IPS DF 6.9 (cell line): ENCODE results near the gene TMEM52.

Experiments used
- DNase-seq: peaks from one replicate; pipeline ENCODE4 v3.0.0-alpha.2; 2013; ENCODE audit warnings: low read depth, low spot score
- H3K27ac ChIP-seq: one replicate; pipeline ENCODE4 v1.5.1; 2013; ENCODE audit warnings: low read length, control low read depth
- H3K27me3 ChIP-seq: 2 replicates; pipeline ENCODE4 v1.6.1; 2013; ENCODE audit warnings: mild to moderate bottlenecking, low read length; ENCODE audit not compliant: control insufficient read depth, insufficient read depth
- H3K36me3 ChIP-seq: 2 replicates; pipeline ENCODE4 v1.6.1; 2013; ENCODE audit warnings: low read length; ENCODE audit not compliant: control insufficient read depth, insufficient read depth
- H3K4me1 ChIP-seq: 2 replicates; pipeline ENCODE4 v1.6.1; 2013; ENCODE audit warnings: low read length; ENCODE audit not compliant: control insufficient read depth, insufficient read depth
- H3K4me3 ChIP-seq: 2 replicates; pipeline ENCODE4 v1.5.1; 2013; ENCODE audit warnings: mild to moderate bottlenecking, low read length
- H3K9me3 ChIP-seq: 2 replicates; pipeline ENCODE4 v1.6.1; 2013; ENCODE audit warnings: low read length, inconsistent platforms; ENCODE audit not compliant: control insufficient read depth, insufficient read depth
- WGBS: extraction: QIAGEN DNeasy Blood & Tissue Kit; methylation state at CpG from one replicate; pipeline ENCODE4 v1.1.7; 2013; ENCODE audit warnings: mixed read lengths, missing lambda C conversion rate; ENCODE audit not compliant: insufficient read length, insufficient coverage; 5-methylcytosine and 5-hydroxymethylcytosine counted together

Gene TMEM52

GRCh38 chr1:1959459-1959839 lies 40.4 kb upstream of the TMEM52 start:
- no CpG with 5 or more reads among the region's 12 CpGs for WGBS
- H3K4me1 ChIP-seq: no peaks in the 10 kb centered on the region; the same call in 1 of the 2 replicates
- H3K27ac ChIP-seq: no peak overlapping the region
- DNase-seq: no peak
- no peaks in the 10 kb centered on the region for H3K27me3 ChIP-seq
- H3K9me3 ChIP-seq: no peaks in the 10 kb centered on the region
- no peak overlapping the region; the same call in 1 of the 2 replicates for H3K4me3 ChIP-seq
- H3K36me3 ChIP-seq: no peaks in the 10 kb centered on the region

GRCh38 chr1:1958071-1958541 lies 39.0 kb upstream of the TMEM52 start:
- H3K36me3 ChIP-seq: no peaks in the 10 kb centered on the region
- H3K27ac ChIP-seq: no peak overlapping the region
- no peaks in the 10 kb centered on the region for H3K9me3 ChIP-seq
- no peaks in the 10 kb centered on the region; the same call in 1 of the 2 replicates for H3K4me1 ChIP-seq
- no peak overlapping the region for H3K4me3 ChIP-seq
- no peaks in the 10 kb centered on the region for H3K27me3 ChIP-seq
- no peak for DNase-seq
- WGBS: no CpG with 5 or more reads among the region's 29 CpGs

- Histone ChIP-seq H3K27me3 (no peaks in the 10 kb centered on the region), H3K27ac (no peak overlapping the region), H3K9me3 (no peaks in the 10 kb centered on the region), H3K36me3 (no peaks in the 10 kb centered on the region), H3K4me3 (no peak overlapping the region), H3K4me1 (no peaks in the 10 kb centered on the region; the same call in 1 of the 2 replicates)
- no CpG with 5 or more reads among the region's 22 CpGs for WGBS
- DNase-seq: no peak
These were observed 38.5 kb upstream of the TMEM52 start for GRCh38 chr1:1957533-1957961.

GRCh38 chr1:1956586-1957532 lies 37.8 kb upstream of the TMEM52 start:
- WGBS: no CpG with 5 or more reads among the region's 38 CpGs

GRCh38 chr1:1956101-1956500 lies 37.0 kb upstream of the TMEM52 start:
- H3K27me3 ChIP-seq: no peaks in the 10 kb centered on the region
- H3K4me3 ChIP-seq: no peak overlapping the region
- WGBS: no CpG with 5 or more reads among the region's 7 CpGs
- no peak for DNase-seq
- H3K4me1 ChIP-seq: no peaks in the 10 kb centered on the region
- no peak overlapping the region for H3K27ac ChIP-seq
- no peaks in the 10 kb centered on the region for H3K9me3 ChIP-seq
- no peaks in the 10 kb centered on the region for H3K36me3 ChIP-seq

More at GRCh38 chr1:1956586-1957532, 37.8 kb upstream of the TMEM52 start:
- no peak for DNase-seq
- no peaks in the 10 kb centered on the region for H3K36me3 ChIP-seq
- H3K4me3 ChIP-seq: no peak overlapping the region
- H3K27me3 ChIP-seq: no peaks in the 10 kb centered on the region
- no peaks in the 10 kb centered on the region; the same call in 1 of the 2 replicates for H3K4me1 ChIP-seq
- no peaks in the 10 kb centered on the region for H3K9me3 ChIP-seq
- no peak overlapping the region for H3K27ac ChIP-seq

- Histone ChIP-seq H3K4me1 (no peaks in the 10 kb centered on the region), H3K4me3 (no peak overlapping the region), H3K27ac (no peak overlapping the region), H3K36me3 (no peaks in the 10 kb centered on the region), H3K27me3 (no peaks in the 10 kb centered on the region), H3K9me3 (no peaks in the 10 kb centered on the region)
- DNase-seq: no peak
- no CpG with 5 or more reads among the region's 14 CpGs for WGBS
These were observed 36.6 kb upstream of the TMEM52 start for GRCh38 chr1:1955621-1956094.

GRCh38 chr1:1954831-1955441 lies 35.9 kb upstream of the TMEM52 start:
- DNase-seq: no peak
- H3K27ac ChIP-seq: no peak overlapping the region
- no peaks in the 10 kb centered on the region for H3K9me3 ChIP-seq
- H3K4me3 ChIP-seq: no peak overlapping the region
- no peaks in the 10 kb centered on the region for H3K4me1 ChIP-seq
- H3K27me3 ChIP-seq: no peaks in the 10 kb centered on the region
- WGBS: no CpG with 5 or more reads among the region's 46 CpGs
- no peaks in the 10 kb centered on the region for H3K36me3 ChIP-seq

- Histone ChIP-seq H3K4me3 (no peak overlapping the region), H3K36me3 (no peaks in the 10 kb centered on the region), H3K4me1 (no peaks in the 10 kb centered on the region), H3K27me3 (no peaks in the 10 kb centered on the region), H3K9me3 (no peaks in the 10 kb centered on the region), H3K27ac (no peak overlapping the region)
- WGBS: no CpG with 5 or more reads among the region's 9 CpGs
- DNase-seq: no peak
These were observed 34.9 kb upstream of the TMEM52 start for GRCh38 chr1:1954015-1954414.

- H3K9me3 ChIP-seq: no peaks in the 10 kb centered on the region
- H3K4me3 ChIP-seq: no peak overlapping the region
- no peaks in the 10 kb centered on the region for H3K4me1 ChIP-seq
- DNase-seq: no peak
- no peaks in the 10 kb centered on the region; the same call in 1 of the 2 replicates for H3K36me3 ChIP-seq
- WGBS: no CpG with 5 or more reads among the region's 5 CpGs
- H3K27me3 ChIP-seq: no peaks in the 10 kb centered on the region
- no peak overlapping the region for H3K27ac ChIP-seq
These were observed 31.9 kb upstream of the TMEM52 start for GRCh38 chr1:1950940-1951339.

- no CpG with 5 or more reads among the region's 1 CpG for WGBS
These were observed 29.7 kb upstream of the TMEM52 start for GRCh38 chr1:1948783-1949182.

More at GRCh38 chr1:1948783-1949182, 29.7 kb upstream of the TMEM52 start:
- no peak overlapping the region for H3K27ac ChIP-seq
- no peaks in the 10 kb centered on the region; the same call in 1 of the 2 replicates for H3K4me1 ChIP-seq
- no peaks in the 10 kb centered on the region for H3K27me3 ChIP-seq
- no peak overlapping the region for H3K4me3 ChIP-seq
- no peak for DNase-seq
- H3K9me3 ChIP-seq: no peaks in the 10 kb centered on the region
- H3K36me3 ChIP-seq: no peaks in the 10 kb centered on the region; the same call in 1 of the 2 replicates
